ENCODE measurements around the gene SMIM41. TPM values are rescaled to one million over a fixed set of nuclear protein-coding genes. Genes with fewer than 3 reads are reported as not detected.

The SMIM41 gene
- polyA plus RNA-seq (ENCODE audit: insufficient read length in 4 of 4) = under 1 TPM; 0.30 to 0.65 (median 0.39) TPM

GRCh38 chr12:52079576-52080402 is at the start of gene SMIM41:
TSS of gene SMIM41 (plus strand) at chr12:52079704. CDS start at chr12:52079780, 76 bp downstream.
- no peak for DNase-seq (ENCODE audit: low read depth in 4 of 4, low spot score in 3 of 4)

- no peak for DNase-seq (ENCODE audit: low read depth in 4 of 4, low spot score in 3 of 4)
These were observed 47.1 kb upstream of the SMIM41 start for GRCh38 chr12:52032446-52032803.

GRCh38 chr12:52032804-52033445 is 46.6 kb upstream of the SMIM41 start:
- peak; percentile 86 to 91 (median 88) for DNase-seq (ENCODE audit: low read depth in 4 of 4, low spot score in 3 of 4)

GRCh38 chr12:52033446-52034140 is 45.9 kb upstream of the SMIM41 start:
- DNase-seq (ENCODE audit: low read depth in 4 of 4, low spot score in 3 of 4) = no peak

DNA sequence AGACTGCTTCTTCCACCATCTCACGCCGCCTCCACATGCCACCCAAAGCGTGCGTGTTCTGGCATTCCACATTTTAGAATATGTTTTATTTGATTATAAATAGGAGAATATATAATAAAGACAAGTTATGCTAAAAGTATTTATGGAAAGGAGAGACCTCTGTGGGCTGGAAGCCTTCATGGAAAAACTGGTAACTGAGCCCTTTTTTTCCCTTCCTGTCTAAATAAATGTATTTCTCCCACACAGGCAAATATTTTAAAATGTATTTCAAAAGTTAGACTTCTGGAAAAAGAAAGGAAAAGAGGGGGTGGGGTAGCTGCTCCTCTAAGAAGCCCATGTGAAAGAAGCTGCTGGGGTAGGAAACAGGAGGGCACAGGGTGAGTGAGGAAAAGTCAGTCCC is 44.3 kb upstream of the SMIM41 start:
- DNase-seq (ENCODE audit: low read depth in 4 of 4, low spot score in 3 of 4) = no peak

GRCh38 chr12:52035926-52036325 is 43.6 kb upstream of the SMIM41 start:
- DNase-seq (ENCODE audit: low read depth in 4 of 4, low spot score in 3 of 4) = no peak

- no peak for DNase-seq (ENCODE audit: low read depth in 4 of 4, low spot score in 3 of 4)
These were observed 42.8 kb upstream of the SMIM41 start for GRCh38 chr12:52036587-52037171.

DNA sequence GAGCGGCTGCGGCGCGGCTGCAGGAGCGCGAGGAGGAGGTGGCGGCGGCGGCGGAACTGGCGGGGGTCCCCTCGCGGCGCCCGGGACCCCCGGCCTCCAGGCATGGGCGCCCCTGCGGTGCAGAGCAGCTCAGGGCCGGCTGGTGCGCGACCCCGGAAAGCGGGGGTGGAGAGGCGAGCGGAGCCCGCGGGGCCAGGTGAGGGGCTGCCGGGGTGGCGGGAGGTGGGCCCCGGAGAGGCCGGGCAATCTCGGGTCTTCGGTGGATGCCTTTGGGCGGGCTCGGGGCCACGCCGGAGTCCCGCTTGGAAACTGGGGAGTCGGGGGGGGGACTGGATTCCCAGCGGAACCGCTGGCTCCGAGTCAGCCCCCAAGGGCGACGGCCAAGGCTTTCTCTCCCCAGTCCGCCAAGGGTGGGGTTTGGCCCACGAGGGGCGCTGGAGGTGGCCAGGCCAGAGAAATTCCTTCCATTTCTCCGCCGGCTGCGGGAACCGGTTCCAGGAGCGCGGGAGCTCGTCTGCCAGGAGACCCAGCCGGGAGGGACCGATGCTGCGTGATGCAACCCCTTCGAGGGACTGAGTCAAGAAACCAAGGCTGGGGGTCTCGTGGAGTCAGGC is 42.1 kb upstream of the SMIM41 start:
- DNase-seq (ENCODE audit: low read depth in 4 of 4, low spot score in 3 of 4) = no peak

DNA sequence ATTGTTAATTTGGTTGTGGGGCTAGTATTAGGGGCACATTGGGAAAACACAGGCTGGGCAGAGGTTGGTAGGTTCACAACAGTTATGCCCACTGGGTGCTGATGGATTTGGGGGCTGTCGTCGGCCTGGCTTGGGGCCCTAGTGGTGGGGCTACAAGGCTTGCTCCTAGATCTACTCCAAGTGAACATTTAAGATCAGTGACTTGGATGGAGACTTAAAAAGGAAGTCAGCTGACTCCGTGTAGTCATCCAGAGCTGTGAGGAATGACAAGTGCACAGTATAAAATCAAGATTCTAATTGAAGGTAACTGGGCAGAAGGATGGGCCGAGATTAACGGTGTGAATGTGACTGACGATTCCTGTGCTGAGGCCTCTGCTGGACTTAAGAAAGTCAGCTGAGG is 41.1 kb upstream of the SMIM41 start:
- no peak for DNase-seq (ENCODE audit: low read depth in 4 of 4, low spot score in 3 of 4)

GRCh38 chr12:52041035-52041434 is 38.5 kb upstream of the SMIM41 start:
- no peak for DNase-seq (ENCODE audit: low read depth in 4 of 4, low spot score in 3 of 4)

DNA sequence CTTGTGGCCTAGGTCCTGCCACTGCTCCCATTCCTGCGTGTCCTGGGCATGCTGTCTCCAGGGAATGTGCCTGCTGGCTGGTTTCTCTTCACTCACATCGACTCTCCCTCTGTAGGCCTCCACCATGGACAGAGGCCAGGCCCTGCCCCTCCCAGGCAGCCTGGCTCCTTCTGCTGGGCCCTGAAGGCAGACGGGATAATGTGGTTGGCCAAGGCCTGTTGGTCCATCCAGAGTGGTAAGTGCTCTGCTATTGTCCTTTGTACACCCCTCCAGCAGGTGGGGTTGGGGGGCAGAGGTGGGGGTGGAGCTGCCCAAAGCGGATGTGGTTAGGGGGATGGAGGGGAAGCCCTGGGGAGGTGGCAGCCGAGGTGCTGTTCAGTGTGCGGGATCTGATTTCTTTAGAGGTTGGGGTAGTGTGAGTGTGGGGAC is 37.8 kb upstream of the SMIM41 start:
- no peak for DNase-seq (ENCODE audit: low read depth in 4 of 4, low spot score in 3 of 4)

DNA sequence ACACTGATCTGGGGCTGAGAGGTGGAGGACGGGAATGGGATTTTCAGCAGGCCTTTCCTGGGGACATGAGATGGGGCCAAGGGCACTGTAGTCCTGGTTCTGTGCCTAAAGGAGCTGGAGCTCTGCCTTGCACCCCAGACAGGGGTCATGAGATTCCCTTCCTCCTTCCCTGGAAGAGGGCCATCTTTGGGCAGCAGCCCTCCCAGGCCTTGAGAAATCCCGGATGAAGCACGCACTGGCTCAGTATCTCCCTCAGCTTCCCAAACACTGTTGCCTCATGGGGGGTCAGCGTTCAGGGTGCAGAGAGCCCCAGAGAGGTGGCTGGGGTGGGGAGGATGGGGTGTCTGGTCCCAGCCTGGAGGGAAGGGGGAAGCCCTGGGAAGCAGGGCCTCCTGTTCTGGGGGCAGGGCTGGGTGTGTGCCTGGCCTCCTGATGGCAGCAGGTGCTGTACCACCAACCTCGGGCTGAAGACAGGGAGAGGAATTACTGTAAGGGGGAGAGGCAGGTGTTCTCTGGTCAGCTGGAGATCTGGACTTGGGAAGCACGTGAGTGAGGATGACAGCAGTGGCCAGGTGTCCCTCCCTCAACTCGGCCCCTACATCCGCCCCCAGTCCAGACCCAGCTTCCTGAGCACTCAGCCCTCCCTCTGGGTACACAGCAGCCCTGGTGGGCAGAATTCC is 36.7 kb upstream of the SMIM41 start:
- DNase-seq (ENCODE audit: low read depth in 4 of 4, low spot score in 3 of 4) = no peak

GRCh38 chr12:52043386-52044212 is 35.9 kb upstream of the SMIM41 start:
- no peak for DNase-seq (ENCODE audit: low read depth in 4 of 4, low spot score in 3 of 4)

DNA sequence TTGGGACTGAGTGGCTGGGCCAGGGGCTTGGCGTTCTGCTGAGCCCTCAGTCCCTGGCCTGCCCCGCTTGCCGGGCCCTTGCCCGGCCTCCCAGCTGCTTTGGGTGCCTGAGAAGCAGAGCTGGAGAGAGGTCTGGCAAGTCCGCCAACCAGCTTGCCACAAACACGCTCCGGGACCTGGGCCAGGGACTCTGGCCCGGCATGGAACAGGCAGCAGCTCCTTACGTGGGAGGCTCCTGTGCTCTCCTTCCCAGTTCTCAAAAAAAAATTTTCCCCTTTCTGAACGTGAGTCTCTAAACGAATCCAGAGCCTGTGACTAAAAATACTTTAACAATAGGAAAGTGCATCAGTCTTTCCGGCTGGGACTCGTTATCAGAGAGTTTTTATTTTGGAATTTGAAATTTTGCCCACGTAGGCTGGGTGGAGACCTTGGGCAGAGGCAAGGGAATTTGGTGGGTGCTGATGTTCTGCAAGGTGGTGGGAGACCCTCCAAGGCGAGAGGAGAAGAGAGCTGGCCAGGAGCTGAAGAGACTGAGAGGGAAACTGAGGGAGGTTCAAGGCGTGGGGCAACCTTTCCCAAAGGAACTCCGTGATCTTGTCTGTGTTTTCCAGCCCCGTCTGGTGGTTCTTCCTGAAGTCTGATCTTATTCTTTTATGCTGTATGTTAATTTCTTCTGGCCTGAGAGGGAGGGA is 35.1 kb upstream of the SMIM41 start:
- DNase-seq (ENCODE audit: low read depth in 4 of 4, low spot score in 3 of 4) = no peak

- DNase-seq (ENCODE audit: low read depth in 4 of 4, low spot score in 3 of 4) = no peak
These were observed 33.7 kb upstream of the SMIM41 start for GRCh38 chr12:52045794-52046199.

DNA sequence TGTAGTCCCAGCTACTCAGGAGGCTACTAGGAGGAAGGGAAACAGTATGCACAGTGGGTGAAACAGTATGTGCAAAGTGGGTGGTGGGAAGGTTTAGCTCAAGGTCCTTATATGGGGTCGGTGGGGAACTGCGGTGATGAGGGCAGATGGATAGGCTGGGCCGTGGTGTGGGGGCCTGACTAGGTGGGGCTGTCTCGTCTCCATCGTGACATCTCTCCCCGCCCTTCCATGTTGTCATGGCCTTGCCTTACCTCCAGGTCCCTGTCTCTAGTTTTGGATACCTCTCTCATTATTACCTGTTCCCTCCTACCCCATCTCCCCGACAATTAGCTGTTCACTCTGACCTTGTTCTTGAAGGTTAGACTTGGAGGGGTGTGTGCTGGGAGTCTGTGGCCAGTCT is 32.6 kb upstream of the SMIM41 start:
- DNase-seq (ENCODE audit: low read depth in 4 of 4, low spot score in 3 of 4) = no peak

DNA sequence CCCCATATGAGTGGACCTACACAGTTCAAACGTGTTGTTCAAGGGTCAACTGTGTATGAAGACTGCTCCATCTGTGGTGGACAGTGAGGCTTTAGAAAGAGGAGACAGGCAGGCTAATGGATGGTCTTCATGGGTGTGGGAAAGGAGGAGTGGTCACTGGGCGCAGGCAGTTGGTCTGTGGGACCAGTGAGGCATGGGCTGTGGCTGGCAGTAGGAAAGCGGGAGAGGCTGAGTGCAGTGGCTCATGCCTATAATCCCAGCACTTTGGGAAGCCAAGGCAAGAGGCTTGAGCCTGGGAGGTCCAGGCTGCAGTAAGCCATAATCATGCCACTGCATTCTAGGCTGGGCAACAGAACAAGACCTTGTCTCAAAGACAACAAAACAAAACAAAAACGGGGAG is 30.2 kb upstream of the SMIM41 start:
- DNase-seq (ENCODE audit: low read depth in 4 of 4, low spot score in 3 of 4) = no peak

DNA sequence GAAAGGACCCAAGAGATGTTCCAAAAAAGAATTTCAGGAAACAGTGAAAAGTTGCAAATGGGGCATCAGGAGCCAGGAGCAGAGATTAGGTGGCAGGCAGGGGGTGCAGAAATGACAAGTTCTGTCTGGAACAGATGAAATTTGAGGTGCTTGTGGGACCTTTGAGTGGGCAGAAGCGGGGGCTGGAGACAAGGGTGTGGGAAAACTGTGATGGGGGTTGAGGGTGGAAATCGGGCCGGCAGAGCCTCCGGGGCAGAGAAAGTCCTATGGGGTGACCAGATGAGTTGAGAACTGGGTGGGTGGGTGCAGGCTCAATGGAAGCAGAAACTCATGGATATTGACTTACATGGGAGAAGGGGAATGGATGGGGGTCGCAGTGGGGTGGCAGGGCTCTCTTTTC is 29.8 kb upstream of the SMIM41 start:
- DNase-seq (ENCODE audit: low read depth in 4 of 4, low spot score in 3 of 4) = no peak
